WERI-Rb-1 (cell line): Measurements from ENCODE around the gene SPAG9.
"Not testable (repeated sequence)": the region's sequence is repeated elsewhere in the genome, so short reads cannot be mapped to it uniquely, and the experiment has no call there.

Source experiments
- DNase-seq: peaks from one replicate; pipeline ENCODE4 v3.0.0-alpha.2; 2020
- H3K27ac ChIP-seq: fragments of 250-450 bp; sonication (Bioruptor Pico); 2 replicates; pipeline ENCODE4 v1.5.1; 2020; ENCODE audit warnings: mild to moderate bottlenecking, moderate library complexity
- H3K27me3 ChIP-seq: fragments of 250-450 bp; sonication (Bioruptor Pico); 2 replicates; pipeline ENCODE4 v1.5.1; 2021; ENCODE audit warnings: mild to moderate bottlenecking, low read depth, moderate library complexity; ENCODE audit not compliant: insufficient read depth, severe bottlenecking
- H3K36me3 ChIP-seq: fragments of 250-450 bp; sonication (Bioruptor Pico); 2 replicates; pipeline ENCODE4 v1.5.1; 2020; ENCODE audit warnings: mild to moderate bottlenecking, moderate library complexity
- H3K4me3 ChIP-seq: 2 replicates; pipeline ENCODE4 v1.5.1; 2011; ENCODE audit warnings: low read depth, mild to moderate bottlenecking, control low read depth, low read length
- H3K9me3 ChIP-seq: fragments of 250-450 bp; sonication (Bioruptor Pico); 2 replicates; pipeline ENCODE4 v1.5.1; 2021; ENCODE audit warnings: mild to moderate bottlenecking, moderate library complexity; ENCODE audit not compliant: severe bottlenecking
- TF ChIP-seq, protein P1 (sequence below): IDR thresholded peaks from 2 replicates; pipeline ENCODE4 v1.5.1; 2011; ENCODE audit warnings: low read depth, mild to moderate bottlenecking, control low read depth, inconsistent platforms, low read length

Gene SPAG9

DNA sequence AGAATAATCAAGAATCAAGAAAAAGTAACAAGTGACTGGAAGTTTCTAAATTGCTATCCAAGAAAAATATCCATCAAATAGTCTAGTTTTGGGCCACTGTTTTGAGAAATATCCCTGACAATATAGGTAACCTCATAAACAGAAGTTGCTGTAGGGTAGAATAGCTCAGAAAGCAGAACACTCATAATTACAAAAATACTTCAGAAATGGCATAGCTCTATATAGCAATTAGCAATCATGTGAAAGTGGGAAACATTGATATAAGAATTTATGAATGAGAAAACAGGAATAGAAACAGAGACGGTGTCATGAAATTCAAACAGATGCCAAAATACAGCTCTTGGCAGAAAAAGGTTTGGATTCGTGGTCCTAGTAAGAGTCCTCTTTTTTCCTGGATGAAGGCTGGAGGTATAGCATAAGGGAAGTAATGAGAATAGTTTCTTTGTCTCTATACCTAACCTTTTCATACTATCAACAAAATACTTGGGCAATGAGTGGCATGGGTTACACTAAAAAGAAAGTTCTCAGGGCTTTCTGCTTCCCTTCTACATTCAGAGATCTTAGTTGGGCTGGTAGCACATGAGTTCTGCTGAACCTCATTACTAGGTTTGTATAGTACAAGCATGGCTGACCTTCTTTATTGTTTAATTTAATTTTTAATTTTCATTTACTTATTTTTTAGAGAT is 33.5 kb downstream of the SPAG9 start:
- TF ChIP-seq, protein P1, sequence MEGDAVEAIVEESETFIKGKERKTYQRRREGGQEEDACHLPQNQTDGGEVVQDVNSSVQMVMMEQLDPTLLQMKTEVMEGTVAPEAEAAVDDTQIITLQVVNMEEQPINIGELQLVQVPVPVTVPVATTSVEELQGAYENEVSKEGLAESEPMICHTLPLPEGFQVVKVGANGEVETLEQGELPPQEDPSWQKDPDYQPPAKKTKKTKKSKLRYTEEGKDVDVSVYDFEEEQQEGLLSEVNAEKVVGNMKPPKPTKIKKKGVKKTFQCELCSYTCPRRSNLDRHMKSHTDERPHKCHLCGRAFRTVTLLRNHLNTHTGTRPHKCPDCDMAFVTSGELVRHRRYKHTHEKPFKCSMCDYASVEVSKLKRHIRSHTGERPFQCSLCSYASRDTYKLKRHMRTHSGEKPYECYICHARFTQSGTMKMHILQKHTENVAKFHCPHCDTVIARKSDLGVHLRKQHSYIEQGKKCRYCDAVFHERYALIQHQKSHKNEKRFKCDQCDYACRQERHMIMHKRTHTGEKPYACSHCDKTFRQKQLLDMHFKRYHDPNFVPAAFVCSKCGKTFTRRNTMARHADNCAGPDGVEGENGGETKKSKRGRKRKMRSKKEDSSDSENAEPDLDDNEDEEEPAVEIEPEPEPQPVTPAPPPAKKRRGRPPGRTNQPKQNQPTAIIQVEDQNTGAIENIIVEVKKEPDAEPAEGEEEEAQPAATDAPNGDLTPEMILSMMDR = no peak
- Histone ChIP-seq H3K27me3 (no peaks in the 10 kb centered on the region), H3K4me3 (no peak overlapping the region), H3K27ac (no peak overlapping the region), H3K36me3 (peaks cover 9% of the 10 kb centered on the region; the same call in 1 of the 2 replicates), H3K9me3 (no peaks in the 10 kb centered on the region)
- no peak for DNase-seq

DNA sequence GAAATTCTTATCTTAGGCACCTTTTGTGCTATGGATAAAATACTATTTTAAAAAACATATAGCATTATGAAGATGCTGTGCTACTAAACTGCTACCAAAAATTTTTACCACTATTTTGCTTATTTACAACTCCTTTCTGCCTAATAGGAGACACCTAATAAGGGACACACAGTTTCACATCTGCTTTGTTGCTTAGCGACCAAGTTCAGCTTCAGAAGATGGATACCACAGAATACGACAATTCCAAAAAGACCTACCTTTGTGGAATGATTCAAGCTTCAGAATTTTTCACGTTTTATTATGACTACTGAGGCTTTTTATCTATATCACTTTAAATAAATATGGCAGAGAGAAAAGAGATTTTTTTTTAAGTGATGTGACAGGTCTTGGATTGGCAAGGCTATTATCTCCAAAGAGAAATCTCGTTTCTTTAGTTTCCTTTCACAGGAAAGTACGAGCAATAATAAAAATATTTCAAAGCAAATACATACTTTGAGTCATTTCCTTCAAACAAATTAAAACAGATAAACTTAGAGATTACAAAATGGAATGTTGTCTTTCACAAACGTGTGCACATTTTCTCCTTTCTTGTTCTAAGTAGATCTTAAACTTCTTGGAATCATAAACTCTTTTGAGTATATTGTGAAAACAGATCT is 35.4 kb downstream of the SPAG9 start:
- H3K9me3 ChIP-seq = no peaks in the 10 kb centered on the region
- H3K27ac ChIP-seq = no peak overlapping the region
- TF ChIP-seq, protein P1 = no peak
- no peaks in the 10 kb centered on the region for H3K27me3 ChIP-seq
- H3K36me3 ChIP-seq = peaks cover 5% of the 10 kb centered on the region; the same call in 1 of the 2 replicates
- DNase-seq = no peak
- H3K4me3 ChIP-seq = no peak overlapping the region

DNA sequence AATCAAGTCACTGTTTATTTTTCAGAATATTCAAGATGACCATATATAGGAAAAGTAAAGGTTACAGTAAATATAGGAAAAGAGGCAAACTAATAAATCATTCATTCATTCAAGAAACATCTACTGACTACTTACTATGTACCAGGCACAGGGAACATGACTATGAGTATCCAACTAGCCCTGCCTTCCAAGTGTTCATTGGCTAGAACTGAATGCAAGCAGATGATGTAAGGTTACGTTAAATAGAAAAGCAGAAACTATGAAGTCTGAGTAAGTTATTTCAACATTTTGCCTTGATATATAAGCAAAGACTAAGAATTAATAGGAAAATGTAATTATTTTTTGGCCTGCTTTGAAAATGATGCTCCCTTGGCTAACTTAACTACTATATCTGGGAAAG is 36.7 kb downstream of the SPAG9 start:
- no peak overlapping the region for H3K4me3 ChIP-seq
- peaks cover 13% of the 10 kb centered on the region for H3K36me3 ChIP-seq
- no peak for DNase-seq
- H3K27ac ChIP-seq = no peak overlapping the region
- no peaks in the 10 kb centered on the region for H3K9me3 ChIP-seq
- no peaks in the 10 kb centered on the region for H3K27me3 ChIP-seq
- TF ChIP-seq, protein P1 = no peak

DNA sequence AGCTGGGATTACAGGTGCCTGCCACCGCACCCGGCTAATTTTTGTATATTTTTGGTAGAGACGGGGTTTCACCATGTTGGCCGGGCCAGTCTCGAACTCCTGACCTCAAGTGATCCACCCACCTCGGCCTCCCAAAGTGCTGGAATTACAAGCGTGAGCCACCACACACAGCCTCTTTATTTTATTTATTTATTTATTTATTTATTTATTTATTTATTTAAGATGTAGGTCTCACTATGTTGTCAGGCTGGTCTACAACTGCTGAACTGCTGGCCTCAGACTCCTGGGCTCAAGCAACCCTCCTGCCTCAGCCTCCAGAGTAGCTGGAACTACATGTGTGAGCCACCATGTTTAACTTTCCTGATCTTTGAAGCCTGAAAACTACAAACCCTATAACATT is 37.3 kb downstream of the SPAG9 start:
- not testable (repeated sequence) for H3K27me3 ChIP-seq, H3K9me3 ChIP-seq, H3K27ac ChIP-seq, DNase-seq, H3K4me3 ChIP-seq
- H3K36me3 ChIP-seq = peaks cover 19% of the 10 kb centered on the region

DNA sequence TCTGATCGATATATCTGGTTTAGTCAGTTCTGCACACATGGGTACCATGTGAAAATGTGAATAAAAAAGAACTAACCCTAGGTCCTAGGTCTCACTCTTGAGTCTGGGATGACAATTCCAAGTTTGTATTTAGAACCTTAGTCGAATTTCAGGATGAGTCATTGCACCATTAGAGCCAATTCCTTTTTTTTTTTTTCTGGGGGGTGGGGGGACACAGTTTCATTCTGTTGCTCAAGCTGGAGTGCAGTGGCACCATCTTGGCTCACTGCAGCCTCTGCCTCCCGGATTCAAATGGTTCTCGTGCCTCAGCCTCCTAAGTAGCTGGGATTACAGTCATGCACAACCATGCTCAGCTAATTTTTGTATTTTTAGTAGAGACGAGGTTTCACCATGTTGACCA is 41.6 kb downstream of the SPAG9 start:
- Histone ChIP-seq H3K9me3 (no peaks in the 10 kb centered on the region), H3K27ac (no peak overlapping the region), H3K4me3 (no peak overlapping the region), H3K27me3 (no peaks in the 10 kb centered on the region), H3K36me3 (peaks cover 47% of the 10 kb centered on the region)
- TF ChIP-seq, protein P1 = no peak
- DNase-seq = no peak

DNA sequence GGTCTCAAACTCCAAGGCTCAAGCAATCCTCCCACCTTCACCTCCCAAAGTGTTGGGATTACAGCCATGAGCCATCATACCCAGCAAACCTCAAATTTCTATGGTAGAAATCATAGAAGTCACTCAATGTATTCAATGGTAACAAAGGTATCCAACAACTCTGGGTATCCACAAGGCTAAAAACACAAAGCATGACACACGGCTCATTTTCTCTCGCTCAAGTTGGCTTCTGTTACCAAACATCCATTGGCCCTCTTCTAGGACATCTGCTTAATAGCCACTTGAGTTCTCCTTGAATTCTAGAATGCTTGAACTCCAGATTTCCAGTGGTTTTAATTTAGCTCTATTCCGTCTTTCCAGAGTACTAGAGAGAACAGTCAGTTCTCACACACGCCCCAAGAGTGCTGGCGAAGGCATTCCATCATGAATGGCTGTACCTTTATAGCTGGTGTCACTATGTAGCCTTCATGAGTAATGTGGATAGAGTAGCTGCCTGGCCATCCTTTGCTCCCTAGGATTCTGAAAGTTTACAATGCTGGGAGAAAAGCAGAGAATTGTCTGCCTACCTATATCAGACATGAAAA is 42.6 kb downstream of the SPAG9 start:
- H3K27me3 ChIP-seq = no peaks in the 10 kb centered on the region
- no peak overlapping the region for H3K27ac ChIP-seq
- TF ChIP-seq, protein P1 = no peak
- no peak overlapping the region for H3K4me3 ChIP-seq
- peaks cover 47% of the 10 kb centered on the region for H3K36me3 ChIP-seq
- no peak for DNase-seq
- H3K9me3 ChIP-seq = no peaks in the 10 kb centered on the region
